HG03103 (cell line): ENCODE results near the gene ORAI2.
A peak's percentile ranks its signal among the peaks of the same experiment; 100 is the strongest.
"Not testable (repeated sequence)": the region's sequence is repeated elsewhere in the genome, so short reads cannot be mapped to it uniquely, and the experiment has no call there.

Experiments
- ATAC-seq: cut with Tn5 transposase; IDR thresholded peaks from one replicate; pipeline ENCODE4 v1.9.1; 2021; ENCODE audit warnings: low read depth; ENCODE audit not compliant: unreplicated experiment

ORAI2 gene

DNA sequence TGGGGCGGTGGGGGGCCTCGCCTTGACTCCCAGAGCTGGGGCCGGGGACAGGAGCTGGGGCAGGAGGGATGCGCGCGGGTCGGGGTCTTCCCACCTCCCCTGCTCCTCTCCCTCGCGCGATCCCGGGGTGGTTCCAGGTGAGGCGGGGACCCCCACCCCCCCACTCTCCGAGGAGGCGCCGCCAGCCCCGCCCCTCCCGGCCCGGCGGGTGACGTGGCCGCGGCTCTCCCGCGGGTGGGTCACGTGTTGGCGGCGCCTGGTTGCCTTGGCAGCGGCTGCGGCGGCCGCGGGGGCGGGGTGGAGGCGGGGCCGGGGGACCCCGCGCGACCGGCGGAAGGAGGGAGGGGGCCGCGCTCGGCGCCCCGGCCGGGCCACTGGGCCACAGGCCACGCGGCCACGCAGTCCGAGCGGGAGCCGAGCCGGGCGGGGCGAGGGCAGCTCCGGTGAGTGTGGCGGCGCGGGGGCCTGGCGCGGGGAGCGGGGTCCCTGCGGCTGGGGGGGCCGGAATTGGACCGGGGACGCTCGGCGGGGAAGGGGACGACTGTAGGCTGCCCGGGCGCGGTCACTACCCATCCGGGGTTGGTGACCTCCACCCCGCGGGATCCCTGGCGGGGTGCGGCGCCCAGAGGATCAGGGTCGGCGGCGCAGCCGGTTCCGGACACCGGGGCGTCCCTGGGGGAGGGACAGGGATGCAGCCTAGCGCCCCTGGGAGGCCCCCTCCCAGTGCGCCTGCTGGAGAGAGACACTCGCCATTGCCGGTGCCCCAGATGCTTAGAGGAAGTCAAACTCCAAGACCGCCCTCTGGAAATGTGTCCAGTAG, at the start of gene ORAI2:
ORAI2 (plus strand) TSS at position 357 of the 820 bp plus-strand sequence. CDS start 5,382 bp downstream, outside the sequence.
- ATAC-seq: no peak

DNA sequence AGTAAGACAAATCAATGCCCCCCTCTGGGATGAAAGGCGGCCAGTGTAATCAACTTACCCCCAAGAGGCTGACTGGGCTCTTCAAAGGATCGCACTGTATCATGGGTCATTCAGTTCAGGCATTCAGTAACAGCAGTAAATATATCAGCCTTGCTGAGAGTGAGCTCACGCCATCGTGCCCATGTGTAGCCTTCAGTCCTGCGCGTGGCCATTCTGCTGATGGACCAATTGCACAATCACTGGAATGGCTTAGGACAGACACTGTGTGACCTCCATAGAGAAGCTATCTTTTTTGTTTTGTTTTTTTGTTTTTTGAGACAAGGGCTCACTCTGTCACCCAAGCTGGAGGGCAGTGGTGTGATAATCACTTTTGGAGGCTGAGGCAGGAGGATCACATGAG, 46.3 kb upstream of the ORAI2 start:
- ATAC-seq: no peak

DNA sequence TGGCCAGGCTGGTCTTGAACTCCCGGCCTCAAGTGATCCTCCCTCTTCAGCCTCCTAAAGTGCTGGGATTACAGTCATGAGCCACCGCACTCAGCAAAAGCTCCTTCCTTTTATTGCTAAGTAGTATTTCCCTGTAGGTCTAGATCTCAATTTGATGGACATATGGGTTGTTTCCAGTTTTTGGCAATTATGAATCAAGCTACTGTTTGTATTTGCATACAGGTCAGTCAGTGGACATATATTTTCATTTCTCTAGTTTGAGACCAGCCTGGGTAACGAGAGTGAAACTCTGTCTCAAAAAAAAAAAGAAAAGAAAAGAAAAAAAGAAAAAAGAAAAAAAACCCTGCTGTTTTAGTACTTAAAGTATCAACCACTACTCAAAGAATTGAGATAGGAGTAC, 43.6 kb upstream of the ORAI2 start:
- no peak for ATAC-seq

DNA sequence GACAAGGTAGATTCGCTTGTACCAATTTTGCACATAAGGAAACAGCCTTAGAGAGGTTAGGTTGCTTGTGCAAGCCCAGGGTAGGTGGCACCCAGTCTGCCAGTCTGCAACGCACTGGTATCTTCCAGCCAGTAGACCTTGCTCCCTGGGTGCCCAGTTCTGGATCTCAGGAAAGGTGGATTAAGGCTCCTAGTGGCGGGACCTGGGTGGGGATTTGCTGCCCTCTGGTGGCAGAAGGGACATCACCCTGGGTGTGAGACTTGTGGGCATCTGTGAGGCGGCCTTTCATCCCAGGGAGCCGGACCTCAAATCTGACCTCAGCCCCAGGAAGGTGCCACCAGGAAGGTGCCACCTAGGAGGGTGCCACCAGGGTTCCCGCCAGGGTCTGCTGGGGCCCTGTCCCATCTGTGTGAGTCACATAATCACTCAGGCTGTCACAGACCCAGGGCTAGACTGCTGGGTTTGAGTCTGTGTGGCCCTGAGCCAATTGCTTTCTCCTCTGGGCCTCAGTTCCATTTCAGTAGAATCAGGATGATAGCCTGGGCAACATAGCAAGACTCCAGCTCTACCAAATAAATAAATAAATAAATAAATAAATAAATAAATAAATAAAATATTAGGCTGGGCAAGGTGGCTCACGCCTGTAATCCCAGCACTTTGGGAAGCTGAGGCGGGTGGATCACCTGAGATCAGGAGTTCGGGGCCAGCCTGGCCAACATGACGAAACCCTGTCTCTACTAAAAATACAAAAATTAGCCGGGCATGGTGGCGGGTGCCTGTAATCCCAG, 42.5 kb upstream of the ORAI2 start:
- ATAC-seq: no peak

- no peak for ATAC-seq
Measured at GRCh38 chr7:102392330-102392729, 41.0 kb upstream of the ORAI2 start.

DNA sequence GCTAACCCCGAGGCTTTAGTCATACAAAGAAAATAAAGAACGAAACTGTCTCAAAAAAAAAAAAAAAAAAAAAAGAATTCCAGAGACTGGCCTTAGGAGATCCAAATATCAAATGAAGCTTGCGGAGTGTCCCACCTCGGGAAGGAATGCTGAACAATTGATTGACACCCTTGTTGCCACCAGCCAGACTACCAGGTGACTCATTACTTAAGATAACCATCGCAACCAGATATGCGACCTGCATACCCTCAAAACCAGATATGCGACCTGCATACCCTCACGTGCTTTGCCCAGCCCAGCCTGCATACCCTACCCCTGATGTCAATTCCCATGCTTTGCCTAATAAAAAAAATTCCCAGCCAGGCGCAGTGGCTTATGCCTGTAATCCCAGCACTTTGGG, 39.9 kb upstream of the ORAI2 start:
- no peak for ATAC-seq

DNA sequence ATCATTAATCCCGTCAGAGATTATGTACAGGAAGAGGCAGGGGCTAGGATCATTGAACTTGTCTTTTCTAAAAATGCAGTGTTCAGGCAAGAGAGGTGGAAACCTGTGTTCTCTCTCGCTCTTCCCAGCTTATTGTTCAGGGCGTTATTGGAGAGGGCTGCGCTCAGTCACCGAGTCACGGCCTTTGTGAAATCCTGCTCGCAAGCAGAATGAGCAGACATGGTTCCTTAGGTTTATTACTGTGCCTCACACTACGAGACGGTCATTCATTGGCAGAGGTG, 37.8 kb upstream of the ORAI2 start:
- ATAC-seq: no peak

- peak; percentile 95 for ATAC-seq
Measured at GRCh38 chr7:102395873-102396709, 37.3 kb upstream of the ORAI2 start, which contains the start of gene PRKRIP1. Gene PRKRIP1, plus strand, starts transcription at chr7:102396363. Its CDS starts 49 bp downstream, at chr7:102396412.

DNA sequence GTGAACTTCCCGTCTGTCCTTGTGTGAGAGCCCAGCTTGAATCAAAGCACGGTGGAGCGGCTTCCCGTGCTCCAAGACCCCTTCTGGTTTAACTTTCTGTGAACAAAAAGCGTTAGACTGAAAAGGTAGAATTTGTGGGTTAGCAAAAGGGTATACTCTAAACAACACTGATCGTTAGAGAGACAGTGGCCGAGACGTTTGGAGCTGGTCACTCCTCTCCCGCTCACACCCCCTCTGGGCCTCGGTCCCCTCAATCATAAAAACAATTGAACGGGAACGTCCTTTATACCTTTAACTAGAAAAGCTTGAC, 36.7 kb upstream of the ORAI2 start:
- ATAC-seq: peak; percentile 3

DNA sequence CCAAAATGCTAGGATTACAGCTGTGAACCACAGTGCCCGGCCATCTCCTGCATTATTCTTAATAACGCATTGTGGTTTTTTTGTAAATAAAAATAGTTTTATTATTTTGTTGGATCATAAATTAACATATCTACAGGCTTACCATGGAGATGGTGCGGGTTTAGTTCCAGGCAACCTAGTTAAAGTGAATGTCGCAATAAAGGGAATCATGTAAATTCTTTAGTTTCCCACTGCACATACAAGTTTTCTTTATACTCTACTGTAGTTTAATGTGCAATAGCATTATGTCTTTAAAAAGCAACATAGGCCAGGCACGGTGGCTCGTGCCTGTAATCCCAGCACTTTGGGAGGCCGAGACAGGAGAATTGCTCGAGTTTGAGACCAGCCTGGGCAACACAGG, 34.8 kb upstream of the ORAI2 start:
- ATAC-seq: no peak

DNA sequence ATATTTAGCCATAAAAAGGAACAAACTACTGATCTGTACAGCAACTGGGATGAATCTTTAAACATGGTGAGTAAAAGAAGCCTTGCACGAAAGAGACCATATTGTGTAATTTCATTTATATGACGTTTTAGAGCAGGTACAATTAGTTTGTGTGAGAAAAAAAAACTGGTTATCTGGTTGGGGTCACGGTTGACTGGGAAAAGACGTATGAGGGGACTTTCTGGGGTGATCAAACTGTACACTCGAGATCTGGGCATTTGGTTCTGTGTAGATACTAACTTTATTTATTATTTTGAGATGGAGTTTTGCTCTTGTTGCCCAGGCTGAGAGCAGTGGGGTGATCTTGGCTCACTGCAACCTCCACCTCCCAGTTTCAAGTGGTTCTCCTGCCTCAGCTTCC, 33.0 kb upstream of the ORAI2 start:
- no peak for ATAC-seq

- ATAC-seq: no peak
Measured at GRCh38 chr7:102403563-102403962, 29.8 kb upstream of the ORAI2 start.

DNA sequence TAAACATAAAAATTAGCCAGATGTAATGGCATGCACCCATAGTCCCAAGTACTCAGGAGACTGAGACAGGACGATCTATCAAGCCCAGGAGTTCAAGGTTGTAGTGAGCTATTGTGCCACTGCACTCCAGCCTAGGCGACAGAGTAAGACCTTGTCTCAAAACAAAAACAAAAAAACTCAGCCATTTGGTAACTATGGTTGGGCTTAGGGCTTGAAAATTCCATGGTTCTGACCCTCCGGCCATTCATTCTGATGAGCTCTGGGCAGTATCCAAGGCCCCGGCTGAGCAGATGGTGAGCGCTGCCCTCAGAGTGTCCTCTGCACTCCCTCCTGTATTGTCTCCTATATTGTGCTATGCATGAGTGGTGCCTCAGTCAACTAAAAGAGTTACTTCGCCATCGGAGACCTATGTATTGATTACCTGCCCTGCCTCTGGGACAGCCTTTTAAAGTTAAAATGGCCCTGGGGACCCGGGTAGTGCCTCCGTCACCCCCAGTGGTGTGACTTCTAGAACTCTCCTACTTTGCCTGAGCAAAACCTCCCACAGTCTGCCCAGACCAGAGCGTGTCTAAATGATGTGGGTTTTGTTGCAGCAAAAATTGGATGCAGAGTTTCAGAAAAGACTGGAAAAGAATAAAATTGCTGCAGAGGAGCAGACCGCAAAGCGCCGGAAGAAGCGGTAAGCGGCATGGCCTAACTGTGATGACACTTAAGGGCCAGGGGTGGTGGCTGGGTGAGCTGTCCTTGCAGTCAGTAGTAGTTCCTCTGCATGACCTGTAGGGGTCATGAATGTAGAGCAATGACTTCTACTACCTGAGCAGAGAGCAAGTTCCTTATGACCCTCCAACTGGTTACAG, 29.1 kb upstream of the ORAI2 start:
- peak; percentile 85 for ATAC-seq

DNA sequence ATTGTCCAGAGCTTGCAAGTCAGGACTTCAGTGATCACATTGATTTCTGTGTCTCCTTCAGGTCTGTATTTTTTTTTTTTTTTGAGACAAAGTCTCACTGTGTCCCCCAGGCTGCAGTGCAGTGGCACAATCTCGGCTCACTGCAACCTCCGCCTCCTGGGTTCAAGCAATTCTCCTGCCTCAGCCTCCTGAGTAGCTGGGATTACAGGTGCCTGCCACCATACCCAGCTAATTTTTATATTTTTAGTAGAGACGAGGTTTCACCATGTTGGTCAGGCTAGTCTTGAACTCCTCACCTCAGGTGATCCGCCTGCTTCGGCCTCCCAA, 28.6 kb upstream of the ORAI2 start:
- not testable (repeated sequence) for ATAC-seq

GRCh38 chr7:102407910-102408309, 25.5 kb upstream of the ORAI2 start:
- no peak for ATAC-seq

DNA sequence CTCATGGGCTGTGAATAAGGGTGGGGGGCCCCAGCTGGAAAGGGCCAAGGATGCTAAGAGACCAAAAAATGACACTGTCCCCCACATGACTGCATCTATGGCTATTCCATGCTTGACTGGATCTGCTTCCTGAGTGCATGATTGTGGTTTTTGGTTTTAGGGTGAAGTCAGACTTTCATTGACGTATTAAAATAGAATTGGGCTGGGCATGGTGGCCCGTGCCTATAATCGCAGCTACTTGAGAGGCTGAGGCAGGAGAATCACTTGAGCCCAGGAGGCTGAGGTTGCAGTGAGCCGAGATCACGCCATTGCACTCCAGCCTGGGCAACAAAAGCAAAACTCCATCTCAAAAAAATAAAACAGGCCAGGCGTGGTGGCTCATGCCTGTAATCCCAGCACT, 24.8 kb upstream of the ORAI2 start:
- ATAC-seq: not testable (repeated sequence)

DNA sequence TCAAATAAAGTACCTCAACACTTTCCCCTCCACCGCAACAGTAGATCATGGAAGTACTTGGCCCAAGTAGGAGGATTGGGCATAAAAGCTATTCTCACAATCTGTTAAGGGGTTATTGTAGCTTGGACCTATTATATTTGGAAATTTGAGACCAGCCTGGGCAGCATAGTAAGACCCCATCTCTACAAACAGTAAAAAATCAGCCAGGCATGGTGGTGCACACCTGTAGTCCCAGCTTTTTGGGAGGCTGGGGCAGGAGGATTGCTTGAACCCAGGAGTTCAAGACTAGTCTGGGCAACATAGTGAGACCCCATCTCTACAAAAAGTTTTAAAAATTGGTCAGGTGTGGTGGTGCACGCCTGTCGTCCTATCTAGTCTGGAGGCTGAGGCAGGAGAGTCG, 24.0 kb upstream of the ORAI2 start:
- no peak for ATAC-seq

GRCh38 chr7:102410123-102410522, 23.3 kb upstream of the ORAI2 start:
- ATAC-seq: no peak

DNA sequence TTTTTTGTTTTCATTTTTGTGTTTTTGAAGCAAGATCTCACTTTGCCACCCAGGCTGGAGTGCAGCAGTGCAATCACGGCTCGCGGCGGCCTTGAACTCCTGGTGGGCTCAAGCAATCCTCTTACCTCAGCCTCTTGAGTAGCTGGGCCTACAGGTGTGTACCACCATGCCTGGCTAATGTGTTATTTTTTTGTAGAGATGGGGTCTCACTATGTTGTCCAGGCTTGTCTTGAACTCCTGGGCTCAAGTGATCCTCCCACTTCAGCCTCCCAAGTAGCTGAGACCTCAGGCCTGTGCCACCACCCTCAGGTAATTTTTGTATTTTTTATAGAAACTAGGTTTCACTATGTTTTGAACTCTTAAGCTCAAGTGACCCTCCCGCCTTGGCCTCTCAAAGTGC, 22.5 kb upstream of the ORAI2 start:
- no peak for ATAC-seq

GRCh38 chr7:102412548-102412947, 20.8 kb upstream of the ORAI2 start:
- ATAC-seq: no peak

- no peak for ATAC-seq
Measured at GRCh38 chr7:102413091-102413490, 20.3 kb upstream of the ORAI2 start.
